IPS-20b (cell line): ENCODE measurements around the gene CHD9.

ENCODE experiments used
- H3K27ac ChIP-seq: one replicate; pipeline ENCODE4 v1.5.1; 2013; ENCODE audit warnings: low read length
- H3K27me3 ChIP-seq: 2 replicates; pipeline ENCODE4 v1.6.1; 2013; ENCODE audit warnings: mild to moderate bottlenecking, low read length, inconsistent platforms; ENCODE audit not compliant: insufficient read depth
- H3K36me3 ChIP-seq: 2 replicates; pipeline ENCODE4 v1.6.1; 2013; ENCODE audit warnings: low read depth, mild to moderate bottlenecking, inconsistent platforms, low read length, moderate library complexity; ENCODE audit not compliant: insufficient read depth
- H3K4me1 ChIP-seq: 2 replicates; pipeline ENCODE4 v1.6.1; 2013; ENCODE audit warnings: mild to moderate bottlenecking, control low read depth, inconsistent platforms, low read length, moderate library complexity; ENCODE audit not compliant: insufficient read depth
- H3K4me3 ChIP-seq: 2 replicates; pipeline ENCODE4 v1.5.1; 2013; ENCODE audit warnings: mild to moderate bottlenecking, low read length, inconsistent platforms
- H3K9ac ChIP-seq: 2 replicates; pipeline ENCODE4 v1.6.1; 2013; ENCODE audit warnings: low read depth, mild to moderate bottlenecking, inconsistent platforms, low read length, moderate library complexity
- H3K9me3 ChIP-seq: 2 replicates; pipeline ENCODE4 v1.6.1; 2013; ENCODE audit warnings: mild to moderate bottlenecking, low read depth, low read length, inconsistent platforms; ENCODE audit not compliant: insufficient read depth

CHD9 gene

DNA sequence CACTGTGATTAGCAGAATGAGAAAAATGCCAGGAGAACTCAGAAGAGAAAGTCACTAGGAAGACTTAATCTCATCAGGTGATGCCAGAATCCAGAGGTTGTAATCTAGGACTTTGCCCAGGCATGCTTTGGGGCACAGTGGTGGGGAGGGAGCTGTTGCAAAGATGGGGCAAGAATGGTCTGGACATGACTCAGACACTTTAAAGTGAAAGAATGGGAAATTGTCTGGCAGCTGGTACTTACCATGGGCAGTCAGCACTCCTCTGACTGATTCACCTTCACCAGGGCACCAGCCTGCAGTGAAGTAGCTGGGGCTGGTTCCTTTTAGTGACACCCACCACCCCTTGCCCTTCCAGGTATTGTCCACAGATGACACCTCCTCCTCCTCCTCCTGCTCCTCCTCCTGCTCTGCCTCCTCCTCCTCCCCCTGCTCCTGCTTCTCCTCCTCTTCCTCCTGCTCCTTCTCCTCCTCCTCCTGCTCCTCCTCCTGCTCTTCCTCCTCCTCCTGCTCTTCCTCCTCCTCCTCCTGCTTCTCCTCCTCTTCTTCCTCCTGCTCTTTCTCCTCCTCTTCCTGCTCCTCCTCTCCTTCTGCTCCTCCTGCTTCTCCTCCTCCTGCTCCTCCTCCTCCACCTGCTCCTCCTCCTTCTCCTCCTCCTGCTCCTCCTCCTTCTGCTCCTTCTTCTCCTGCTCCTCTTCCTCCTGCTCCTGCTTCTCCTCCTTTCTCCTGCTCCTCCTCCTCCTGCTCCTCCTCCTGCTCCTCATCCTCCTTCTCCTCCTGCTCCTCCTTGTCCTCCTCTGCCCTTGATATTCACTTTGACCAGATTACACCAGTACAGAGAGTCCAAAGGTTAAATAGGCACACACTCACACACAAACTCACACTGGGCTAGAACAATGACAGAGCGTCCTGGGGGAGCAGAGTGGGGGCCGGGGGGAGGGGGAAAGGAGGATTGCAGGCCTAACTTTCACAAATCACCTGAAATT, 2.0 kb upstream of the CHD9 start, which contains the start of gene CHD9NB:
Gene CHD9NB (minus strand): TSS at position 379 of the 983 bp plus-strand sequence. CDS start 8,739 bp downstream, outside the sequence.
- H3K27ac ChIP-seq, result no peak within 1 kb of the TSS
- no peaks in the 10 kb centered on the region for H3K36me3 ChIP-seq
- no peaks in the 10 kb centered on the region for H3K9me3 ChIP-seq
- H3K4me3 ChIP-seq, result no peak within 1 kb of the TSS
- peaks cover 8% of the 10 kb centered on the region; the same call in 1 of the 2 replicates for H3K4me1 ChIP-seq
- no peak within 1 kb of the TSS for H3K9ac ChIP-seq
- no peaks in the 10 kb centered on the region for H3K27me3 ChIP-seq

DNA sequence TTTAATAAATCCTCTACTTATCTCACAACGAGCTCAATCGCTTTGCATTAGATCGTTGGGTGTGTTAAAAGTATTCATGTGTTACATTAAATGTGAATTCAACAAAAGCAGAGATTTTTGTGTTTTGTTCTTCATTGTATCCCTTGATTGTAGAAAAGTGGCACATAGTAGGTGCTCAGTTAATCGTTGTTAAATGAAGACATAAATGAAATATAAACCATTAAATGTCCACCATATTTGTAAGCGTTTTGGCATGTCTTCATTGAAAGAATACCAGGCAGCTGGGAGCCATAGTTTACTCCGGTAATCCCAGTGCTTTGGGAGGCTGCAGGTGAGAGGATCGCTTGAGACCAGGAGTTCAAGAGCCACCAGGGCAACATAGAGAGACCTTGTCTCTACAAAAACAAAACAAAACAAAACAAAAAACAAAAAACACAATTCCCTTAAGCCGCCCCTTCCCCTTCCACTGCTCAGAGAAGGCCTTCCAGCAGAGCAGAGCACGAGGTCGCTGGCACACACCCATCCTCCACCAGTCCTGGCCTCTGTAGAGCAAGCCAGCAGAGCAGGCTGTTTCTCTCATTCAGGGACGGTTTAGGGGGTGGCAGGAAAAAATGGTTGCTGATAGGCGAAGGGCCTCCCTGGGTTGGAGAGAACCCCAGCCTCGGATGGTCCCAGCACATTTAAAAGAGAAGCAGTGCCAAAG, 673 bp upstream of the CHD9 start:
- H3K27me3 ChIP-seq, result no peaks in the 10 kb centered on the region
- peaks cover 8% of the 10 kb centered on the region; the same call in 1 of the 2 replicates for H3K4me1 ChIP-seq
- peak overlapping the region; percentile 44; the same call in 1 of the 2 replicates for H3K4me3 ChIP-seq
- H3K27ac ChIP-seq, result peak overlapping the region; percentile 70
- H3K9ac ChIP-seq, result peak overlapping the region; percentile 87; the same call in 1 of the 2 replicates
- no peaks in the 10 kb centered on the region for H3K36me3 ChIP-seq
- H3K9me3 ChIP-seq, result no peaks in the 10 kb centered on the region

DNA sequence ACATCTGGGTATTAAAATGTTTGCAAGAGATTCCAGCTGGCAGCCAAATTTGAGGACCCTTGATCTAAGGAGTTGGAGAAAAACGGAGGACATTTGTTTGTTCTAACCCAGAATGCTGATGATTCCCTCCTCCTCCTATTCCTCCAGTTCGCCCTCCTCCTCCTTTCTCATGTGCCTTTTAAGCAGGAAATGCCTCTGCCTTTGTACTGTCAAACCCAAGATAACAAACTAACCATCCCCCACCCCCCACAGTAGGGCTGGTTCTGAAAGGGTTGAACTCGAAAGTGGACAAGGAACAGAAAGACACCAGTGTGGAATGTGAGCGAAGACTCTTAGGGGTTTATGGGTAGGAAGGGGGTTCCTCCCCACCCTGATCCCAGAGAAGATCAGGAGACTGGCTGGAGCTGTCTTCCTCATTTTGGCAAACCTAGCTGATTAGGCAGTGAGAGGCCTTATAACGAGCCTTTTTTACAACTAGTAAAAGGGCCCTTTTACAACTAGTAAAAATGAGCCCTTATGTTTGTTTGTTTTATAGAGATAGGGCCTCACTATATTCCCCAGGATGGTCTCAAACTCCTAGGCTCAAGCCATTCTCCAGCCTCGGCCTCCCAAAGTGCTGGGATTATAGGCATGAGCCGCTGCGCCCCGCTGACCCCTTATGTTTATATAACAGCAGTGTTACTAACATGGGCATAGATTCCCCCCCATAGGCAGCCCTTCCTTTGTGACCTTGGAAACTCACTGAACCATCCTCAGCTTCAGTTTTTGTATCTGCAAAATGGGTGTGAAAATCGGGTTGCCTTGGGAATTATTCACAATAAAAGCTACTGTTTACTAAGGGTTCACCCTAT, 975 bp downstream of the CHD9 start:
- peaks cover 8% of the 10 kb centered on the region; the same call in 1 of the 2 replicates for H3K4me1 ChIP-seq
- H3K4me3 ChIP-seq, result peak overlapping the region; percentile 79
- no peaks in the 10 kb centered on the region for H3K36me3 ChIP-seq
- no peaks in the 10 kb centered on the region for H3K9me3 ChIP-seq
- H3K27ac ChIP-seq, result peak overlapping the region; percentile 68
- H3K9ac ChIP-seq, result peak overlapping the region; percentile 87; the same call in 1 of the 2 replicates
- H3K27me3 ChIP-seq, result no peaks in the 10 kb centered on the region

DNA sequence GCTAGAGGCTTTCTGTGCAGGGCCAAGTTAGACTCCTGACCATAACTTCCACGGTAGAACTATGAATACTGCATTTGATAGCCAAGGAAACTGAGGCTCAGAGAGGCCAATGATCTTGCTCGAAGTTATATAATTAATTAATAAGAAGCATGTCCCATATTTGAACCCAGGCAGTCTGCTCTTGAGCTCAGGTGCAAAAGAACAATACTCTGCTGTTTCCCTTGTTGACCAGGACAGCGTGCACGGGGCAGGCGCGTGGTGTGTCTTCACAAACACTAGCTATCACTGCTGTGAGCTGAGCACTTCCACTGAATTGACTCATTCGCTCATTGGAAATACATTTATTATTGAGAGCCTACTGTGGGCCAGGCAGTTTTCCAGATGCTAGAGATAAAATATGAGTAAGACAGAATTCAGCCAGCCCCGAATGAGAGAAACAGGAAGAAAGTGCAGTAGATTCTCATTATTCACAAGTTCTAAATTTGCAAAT, 1.6 kb downstream of the CHD9 start:
- Histone ChIP-seq H3K36me3 (no peaks in the 10 kb centered on the region), H3K9me3 (no peaks in the 10 kb centered on the region), H3K27ac (no peak overlapping the region), H3K4me1 (peaks cover 8% of the 10 kb centered on the region; the same call in 1 of the 2 replicates), H3K27me3 (no peaks in the 10 kb centered on the region), H3K4me3 (peak overlapping the region; percentile 79; the same call in 1 of the 2 replicates), H3K9ac (no peak overlapping the region; the same call in 1 of the 2 replicates)

GRCh38 chr16:53057658-53058057, 2.9 kb downstream of the CHD9 start:
- no peak overlapping the region for H3K9ac ChIP-seq
- H3K27me3 ChIP-seq, result no peaks in the 10 kb centered on the region
- no peak overlapping the region for H3K27ac ChIP-seq
- no peaks in the 10 kb centered on the region for H3K9me3 ChIP-seq
- H3K36me3 ChIP-seq, result no peaks in the 10 kb centered on the region
- H3K4me3 ChIP-seq, result no peak overlapping the region
- H3K4me1 ChIP-seq, result peaks cover 8% of the 10 kb centered on the region; the same call in 1 of the 2 replicates

DNA sequence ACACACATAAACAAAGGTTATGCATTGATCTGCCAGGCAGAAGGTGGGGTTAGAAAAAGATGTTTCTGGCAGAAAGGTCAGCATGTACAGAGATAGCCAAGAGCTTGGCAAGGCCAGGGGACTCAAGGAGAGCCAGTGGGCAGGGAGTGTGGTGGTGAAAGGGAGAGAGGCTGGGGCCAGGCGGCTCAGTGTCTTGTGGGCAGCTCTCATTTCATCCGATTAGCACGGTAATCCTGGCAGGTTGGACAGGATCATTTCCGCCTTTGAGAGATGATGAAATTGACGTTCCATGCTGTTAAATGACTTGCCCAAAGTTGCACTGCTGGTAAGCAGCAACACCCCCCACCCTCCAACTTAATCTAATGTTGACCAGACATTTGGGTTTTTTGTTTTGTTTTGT, 3.6 kb downstream of the CHD9 start:
- H3K9me3 ChIP-seq, result no peaks in the 10 kb centered on the region
- no peak overlapping the region for H3K9ac ChIP-seq
- no peak overlapping the region for H3K27ac ChIP-seq
- no peak overlapping the region for H3K4me3 ChIP-seq
- peaks cover 8% of the 10 kb centered on the region; the same call in 1 of the 2 replicates for H3K4me1 ChIP-seq
- no peaks in the 10 kb centered on the region for H3K27me3 ChIP-seq
- no peaks in the 10 kb centered on the region for H3K36me3 ChIP-seq

DNA sequence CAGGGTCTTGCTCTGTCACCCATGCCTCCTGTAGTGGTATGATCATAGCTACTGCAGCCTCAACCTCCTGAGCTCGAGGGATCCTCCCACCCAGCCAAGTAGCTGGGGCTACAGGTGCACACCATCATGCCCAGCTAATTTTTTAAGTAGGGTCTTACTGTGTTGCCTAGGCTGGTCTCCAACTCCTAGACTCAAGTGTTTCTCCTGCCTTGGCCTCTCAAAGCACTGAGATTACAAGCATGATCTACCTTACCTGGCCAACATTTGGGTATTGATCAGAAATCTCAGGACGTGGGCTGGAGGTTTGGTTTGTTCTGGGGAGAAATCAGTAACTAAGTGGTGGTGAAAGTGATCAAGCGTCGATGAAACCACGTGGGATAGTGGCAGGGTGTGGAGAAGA, 4.1 kb downstream of the CHD9 start:
- Histone ChIP-seq H3K27ac (no peak overlapping the region), H3K27me3 (no peaks in the 10 kb centered on the region), H3K4me1 (peaks cover 8% of the 10 kb centered on the region; the same call in 1 of the 2 replicates), H3K36me3 (no peaks in the 10 kb centered on the region), H3K9ac (no peak overlapping the region), H3K9me3 (no peaks in the 10 kb centered on the region), H3K4me3 (no peak overlapping the region)

DNA sequence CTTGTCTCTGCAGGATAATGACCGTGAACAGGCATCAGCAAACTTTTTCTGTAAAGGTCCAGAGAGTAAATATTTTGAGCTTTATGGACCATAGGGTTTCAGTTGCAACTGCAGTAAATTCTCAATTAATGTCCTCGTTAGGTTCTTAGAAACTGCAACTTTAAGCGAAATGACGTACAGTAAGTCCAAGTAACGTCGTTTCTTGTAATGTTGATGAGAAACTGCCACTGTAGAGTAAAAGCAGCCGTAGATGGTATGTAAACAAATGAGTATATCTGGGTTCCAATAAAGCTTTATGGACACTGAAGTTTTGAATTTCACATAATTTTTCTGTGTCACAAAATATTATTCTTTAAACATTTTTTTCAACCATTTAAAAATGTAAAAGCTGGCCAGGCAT, 4.9 kb downstream of the CHD9 start:
- Histone ChIP-seq H3K27ac (no peak overlapping the region), H3K4me1 (peaks cover 8% of the 10 kb centered on the region; the same call in 1 of the 2 replicates), H3K27me3 (no peaks in the 10 kb centered on the region)

DNA sequence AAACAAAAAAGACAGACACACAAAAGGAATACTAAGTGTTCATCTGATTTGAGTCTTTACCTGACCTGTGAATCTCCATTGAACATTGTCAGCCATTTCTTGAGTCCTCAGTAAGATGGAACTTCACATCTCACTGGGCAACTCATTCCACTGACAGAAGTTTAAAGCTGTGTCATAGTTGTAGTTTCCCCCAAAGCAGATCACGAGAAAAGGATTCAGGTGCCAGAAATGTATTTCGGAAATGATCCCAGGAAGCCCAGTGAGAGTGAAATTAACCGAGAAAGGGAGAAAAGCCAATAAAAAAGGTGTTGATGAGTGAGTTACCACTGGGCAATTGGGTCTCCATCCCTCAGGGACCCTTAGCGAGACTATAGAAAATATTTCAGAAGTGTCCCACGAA, 6.5 kb downstream of the CHD9 start:
- H3K36me3 ChIP-seq, result no peaks in the 10 kb centered on the region
- peaks cover 3% of the 10 kb centered on the region; the same call in 1 of the 2 replicates for H3K4me1 ChIP-seq
- no peaks in the 10 kb centered on the region for H3K27me3 ChIP-seq
- no peaks in the 10 kb centered on the region for H3K9me3 ChIP-seq
- H3K9ac ChIP-seq, result no peak overlapping the region
- no peak overlapping the region for H3K4me3 ChIP-seq
- H3K27ac ChIP-seq, result no peak overlapping the region

More for the DNA sequence above, 4.9 kb downstream of the CHD9 start:
- Histone ChIP-seq H3K9me3 (no peaks in the 10 kb centered on the region), H3K4me3 (no peak overlapping the region), H3K36me3 (no peaks in the 10 kb centered on the region), H3K9ac (no peak overlapping the region)

DNA sequence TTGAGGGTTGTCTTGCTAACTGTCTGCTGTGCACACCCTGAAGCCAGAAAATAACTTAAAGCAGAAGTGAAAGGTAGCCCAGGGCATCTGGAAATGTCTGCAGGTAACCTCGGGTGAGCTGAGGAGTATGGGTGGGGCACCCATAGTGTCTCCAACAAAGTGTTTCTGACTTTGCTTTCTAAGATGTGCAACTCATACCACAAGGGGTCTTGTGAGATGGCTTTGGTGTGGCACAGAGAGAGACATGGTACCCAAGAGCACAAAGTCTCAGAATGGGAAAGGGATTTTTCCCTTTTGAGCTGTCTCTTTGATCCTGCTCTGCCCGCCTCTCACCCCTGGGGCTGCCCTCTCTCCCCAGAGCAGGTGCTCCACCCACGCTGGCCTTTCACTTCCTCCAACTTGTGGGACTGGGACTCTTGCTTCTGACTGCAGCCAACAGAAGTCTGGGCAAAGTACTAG, 6.9 kb downstream of the CHD9 start:
- H3K36me3 ChIP-seq, result no peaks in the 10 kb centered on the region
- no peaks in the 10 kb centered on the region for H3K9me3 ChIP-seq
- no peaks in the 10 kb centered on the region for H3K27me3 ChIP-seq
- no peaks in the 10 kb centered on the region; the same call in 1 of the 2 replicates for H3K4me1 ChIP-seq
- no peak overlapping the region for H3K27ac ChIP-seq
- no peak overlapping the region for H3K4me3 ChIP-seq
- H3K9ac ChIP-seq, result no peak overlapping the region
